Right ventricle myocardium inferior (tissue), 1 donor: Measurements from ENCODE around the gene EFNB1. TPM values are rescaled to one million over a fixed set of nuclear protein-coding genes. Genes with fewer than 3 reads are reported as not detected.

Experiments used
- ATAC-seq: fragments of 200-7000 bp; cut with Tn5 transposase; one replicate; pipeline ENCODE4 v1.9.1; 2020; ENCODE audit warnings: mild to moderate bottlenecking, moderate library complexity
- DNase-seq: peaks from one replicate; pipeline ENCODE4 v3.0.0; 2021; ENCODE audit errors: missing footprints
- intact Hi-C: fragments of 100-400 bp; cut with DNase I; formaldehyde crosslinking; loops from one replicate; pipeline ENCODE4 v1.11.0; 2022
- total RNA-seq: library from RNA; stranded (reverse); fragmentation: NEBNext Ultra II Directional; extraction: Animal tissue kit (Norgen Biotek cat#: 25700); gene quantifications from one replicate; pipeline ENCODE4 v1.2.1, GENCODE V29; 2021
- donor health status: DM: no; HTN: yes; CAD: no; lungs with severe emphysema.

EFNB1 gene
- total RNA-seq, 1 donor from 2014 or later, result 18.0 TPM

GRCh38 chrX:68870357-68870756, 41.5 kb downstream of the EFNB1 start:
- intact Hi-C loops, result no loop called here
- ATAC-seq, result no peak
- no peak for DNase-seq

DNA sequence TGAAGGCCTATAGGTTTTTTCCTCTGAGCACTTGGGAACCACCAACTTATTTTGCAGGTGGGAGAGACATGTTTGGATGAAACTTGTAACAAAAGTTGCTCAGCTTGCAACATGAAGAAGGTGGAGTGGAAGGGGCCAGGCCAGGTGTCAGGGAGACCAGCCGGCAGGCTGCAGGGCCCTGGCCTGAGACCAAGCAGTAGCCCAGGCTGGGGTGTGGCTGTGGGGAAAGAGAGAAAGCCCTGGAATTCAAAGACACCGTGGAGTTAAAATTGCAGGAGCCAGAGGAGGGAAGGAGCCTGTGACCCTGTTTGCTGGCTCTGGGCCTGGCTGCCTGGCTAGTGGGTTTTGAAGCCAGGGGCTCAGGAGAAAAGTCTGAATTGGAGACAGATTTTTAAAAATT, 43.4 kb downstream of the EFNB1 start:
- ATAC-seq (no peak), DNase-seq (no peak)
- intact Hi-C loops, result no loop called here

- no peak for DNase-seq
Observed at GRCh38 chrX:68874076-68874475, 45.3 kb downstream of the EFNB1 start.

DNA sequence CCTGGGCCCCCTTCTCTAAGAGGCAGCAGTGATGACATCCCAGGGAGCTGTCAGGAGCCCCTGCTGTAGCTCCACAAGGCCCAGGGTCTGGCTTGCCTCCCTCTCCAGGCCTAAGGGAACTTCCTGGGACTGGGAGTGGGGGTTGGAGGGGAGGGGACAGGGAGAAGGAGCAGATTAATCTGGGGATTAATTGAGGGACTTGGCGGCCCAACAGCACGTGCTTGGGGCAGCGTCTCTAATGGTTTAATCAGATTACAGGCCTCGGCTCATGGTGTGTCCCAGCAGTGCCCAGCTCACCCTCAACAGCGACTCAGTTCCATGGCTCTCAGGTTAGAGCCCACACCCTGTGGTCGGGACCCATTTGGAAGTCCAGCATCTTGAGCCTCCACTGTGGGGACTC, 47.9 kb downstream of the EFNB1 start:
- no peak for DNase-seq
- intact Hi-C loops, result no loop called here
- ATAC-seq, result no peak

More at GRCh38 chrX:68874076-68874475, 45.3 kb downstream of the EFNB1 start:
- ATAC-seq, result no peak
- intact Hi-C loops, result no loop called here

DNA sequence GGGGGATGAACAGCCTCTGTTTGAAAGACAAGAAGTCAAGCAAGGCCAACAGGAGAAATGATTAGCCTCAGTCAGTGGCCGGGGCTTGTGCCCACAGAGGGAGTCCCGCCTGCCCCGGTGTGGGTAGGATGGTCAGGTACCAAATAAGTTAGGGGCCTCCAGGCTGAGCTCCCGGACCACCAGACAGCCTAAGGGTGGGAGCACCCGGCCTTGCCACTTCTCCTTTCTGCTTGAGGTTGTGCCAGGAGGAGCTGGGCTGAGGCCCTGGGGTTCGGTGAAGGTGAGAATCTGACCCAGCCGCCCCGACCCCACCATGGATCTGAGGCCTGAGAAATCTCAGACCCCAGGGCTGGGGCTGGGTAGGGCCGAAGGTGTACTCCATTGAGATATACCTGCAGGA, 48.8 kb downstream of the EFNB1 start:
- intact Hi-C loops, result no loop called here
- ATAC-seq (no peak), DNase-seq (no peak)

GRCh38 chrX:68878977-68879645, 50.3 kb downstream of the EFNB1 start:
- DNase-seq (no peak), ATAC-seq (no peak)
- intact Hi-C loops, result no loop called here

DNA sequence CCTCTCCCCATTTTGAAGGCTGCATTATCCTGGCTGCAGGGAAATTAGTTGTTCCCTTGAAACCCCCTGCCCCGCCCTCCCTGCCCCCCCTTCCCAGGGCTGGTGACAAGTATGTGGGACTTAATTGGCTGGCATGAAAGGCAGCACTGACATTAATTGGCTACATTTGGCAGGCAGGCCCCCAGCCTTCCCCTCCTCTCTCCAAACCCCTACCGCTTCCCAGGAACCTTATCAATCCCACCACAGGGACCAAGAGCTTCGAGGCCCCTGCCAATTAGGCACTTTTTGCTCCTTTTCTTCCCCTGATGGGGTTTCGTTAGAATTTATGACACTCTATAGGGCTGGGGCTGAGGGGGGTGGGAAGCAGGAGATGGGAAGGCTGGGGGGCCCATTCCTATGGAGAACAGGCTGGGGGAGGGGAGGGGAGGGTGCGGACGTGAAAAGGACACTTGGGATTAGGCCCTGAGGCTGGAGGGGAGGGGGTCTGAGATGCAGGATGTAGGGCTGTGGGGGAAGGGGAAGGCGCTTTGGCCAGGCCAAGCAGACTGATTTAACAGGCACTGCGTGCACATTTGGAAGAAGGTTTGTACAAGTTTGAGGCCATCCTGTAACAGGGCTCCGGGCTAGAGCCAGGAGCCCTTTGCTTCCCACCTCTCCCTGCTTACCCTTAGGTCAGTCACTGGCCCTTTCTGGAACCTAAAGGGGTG, 52.2 kb downstream of the EFNB1 start:
- DNase-seq, result no peak
- intact Hi-C loops, result no loop called here
- ATAC-seq, result no peak

GRCh38 chrX:68881911-68882310, 53.1 kb downstream of the EFNB1 start:
- no peak for ATAC-seq

DNA sequence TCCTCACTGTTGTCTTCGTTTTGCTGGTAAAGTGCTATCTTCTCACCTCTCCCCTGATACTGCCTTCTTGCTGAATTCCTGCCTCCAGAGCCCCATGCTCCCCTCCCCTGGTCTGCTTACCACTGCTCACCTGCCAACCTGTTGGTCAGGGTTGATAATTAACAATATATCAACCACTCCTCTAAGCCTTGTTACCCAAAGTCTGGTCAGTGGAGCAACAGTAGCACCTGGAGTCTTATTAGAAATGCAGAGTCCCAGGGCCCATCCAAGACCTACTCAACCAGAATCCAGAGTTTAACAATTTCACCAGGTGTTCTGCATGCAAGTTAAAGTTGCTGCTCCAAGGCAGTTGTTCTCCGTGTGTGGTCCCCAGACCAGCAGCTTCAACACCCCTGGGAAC, 55.0 kb downstream of the EFNB1 start:
- ATAC-seq (no peak), DNase-seq (no peak)
- intact Hi-C loops, result no loop called here

More at GRCh38 chrX:68881911-68882310, 53.1 kb downstream of the EFNB1 start:
- no peak for DNase-seq
- intact Hi-C loops, result no loop called here

DNA sequence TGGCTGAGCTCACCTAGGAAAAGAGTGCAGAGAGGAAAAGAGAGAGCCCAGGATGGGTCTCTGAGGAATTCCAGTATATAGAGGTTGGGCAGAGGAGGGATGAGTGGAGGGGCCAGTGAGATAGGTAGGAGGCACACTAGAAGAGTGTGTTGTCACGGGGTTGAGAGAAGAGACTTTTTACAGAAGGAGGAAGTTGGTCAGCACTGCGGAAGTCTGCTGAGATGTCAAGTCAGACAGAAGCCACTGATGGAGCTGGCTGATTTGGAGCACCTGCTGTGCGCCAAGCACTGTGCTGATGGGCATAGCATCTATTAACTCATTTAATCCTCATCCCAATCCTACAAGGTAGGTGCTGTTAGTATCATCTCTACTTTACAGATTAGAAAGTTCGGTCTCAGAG, 60.4 kb downstream of the EFNB1 start:
- intact Hi-C loops, result no loop called here
- ATAC-seq (no peak), DNase-seq (no peak)

Other genes with a start within 250 kb of the EFNB1 start
- gene STARD8, start 181.4 kb upstream of the EFNB1 start, total RNA-seq, result 11.7 TPM